Panc1 (cell line): ENCODE data around the gene PIP4P1. TPM values are rescaled to one million over a fixed set of nuclear protein-coding genes. Genes with fewer than 3 reads are reported as not detected.

Experiments
- ATAC-seq: fragments of 200-7000 bp; cut with Tn5 transposase; 2 replicates; pipeline ENCODE4 v1.9.1; 2020; ENCODE audit warnings: mild to moderate bottlenecking, moderate library complexity
- BruUV-seq: library from RNA; stranded (reverse); fragments of 400-500 nt; replicated peaks from 2 replicates; lab custom pipeline; 2021; lab: Mats Ljungman, UMichigan
- CTCF ChIA-PET: fragments of 300-600 bp; sonication (Branson Sonifier 250); formaldehyde crosslinking; loops from one replicate; lab custom pipeline; 2022; ENCODE audit warnings: antibody characterized with exemption; lab: Charles Lee
- POLR2A ChIA-PET: fragments of 300-600 bp; sonication (Branson Sonifier 250); formaldehyde crosslinking; loops from one replicate; lab custom pipeline; 2022; ENCODE audit warnings: antibody characterized with exemption; lab: Charles Lee
- DNase-seq: peaks from one replicate; pipeline ENCODE4 v3.0.0-alpha.2; 2010; ENCODE audit warnings: low read depth, low spot score
- H3K27ac ChIP-seq: 2 replicates; pipeline ENCODE4 v1.5.1; 2011; ENCODE audit warnings: mild to moderate bottlenecking, low read length, inconsistent platforms
- H3K27me3 ChIP-seq: fragments of 200-500 bp; sonication (Bioruptor generic); 2 replicates; pipeline ENCODE4 v1.6.0; 2014; ENCODE audit warnings: low read length, inconsistent platforms; ENCODE audit not compliant: control insufficient read depth, insufficient read depth
- H3K36me3 ChIP-seq: fragments of 200-500 bp; sonication (Bioruptor generic); 2 replicates; pipeline ENCODE4 v1.5.1; 2014; ENCODE audit warnings: inconsistent platforms, mild to moderate bottlenecking, low read length, moderate library complexity; ENCODE audit not compliant: control insufficient read depth, insufficient read depth
- H3K4me1 ChIP-seq: 2 replicates; pipeline ENCODE4 v1.5.1; 2011; ENCODE audit warnings: inconsistent platforms, mild to moderate bottlenecking, low read length, moderate library complexity; ENCODE audit not compliant: control insufficient read depth, insufficient read depth
- H3K4me3 ChIP-seq, 2 experiments: 2 replicates each; pipeline ENCODE4 v1.5.1; 2011 to 2012; ENCODE audit warnings: low read depth in 2 of 2, low read length in 2 of 2, mild to moderate bottlenecking in 2 of 2, inconsistent platforms in 1 of 2, moderate library complexity in 1 of 2
- H3K9me3 ChIP-seq: fragments of 200-500 bp; sonication (Bioruptor generic); 2 replicates; pipeline ENCODE4 v1.5.1; 2014; ENCODE audit warnings: low read depth, mild to moderate bottlenecking, inconsistent platforms, low read length, moderate library complexity; ENCODE audit not compliant: control insufficient read depth, insufficient read depth
- CTCF ChIP-seq: fragments of 450-650 bp; IDR thresholded peaks from 2 replicates; pipeline ENCODE4 v1.5.1; 2017; ENCODE audit warnings: mild to moderate bottlenecking
- POLR2AphosphoS5 ChIP-seq: IDR thresholded peaks from 2 replicates; pipeline ENCODE4 v1.6.1; 2012; ENCODE audit warnings: mild to moderate bottlenecking, low read depth, low read length, moderate library complexity
- SIN3A ChIP-seq: IDR thresholded peaks from 2 replicates; pipeline ENCODE4 v1.6.1; 2012; ENCODE audit warnings: low read depth, mild to moderate bottlenecking, low read length, moderate library complexity, borderline replicate concordance; ENCODE audit not compliant: insufficient read depth
- TCF7L2 ChIP-seq: IDR thresholded peaks from 2 replicates; pipeline ENCODE4 v1.6.1; 2011; ENCODE audit warnings: mild to moderate bottlenecking, low read depth, low read length, inconsistent platforms
- in situ Hi-C: cut with HindIII; loops from 2 replicates; pipeline ENCODE4 v1.10.0; 2016; ENCODE audit warnings: low sequenced_read_pairs, low pct_unique_long_range_greater_than_20kb
- intact Hi-C: fragments of 100-400 bp; cut with micrococcal nuclease; formaldehyde crosslinking; loops from one replicate; pipeline ENCODE4 v1.10.0; 2022; ENCODE audit not compliant: unreplicated experiment
- total RNA-seq: library from RNA; stranded (reverse); gene quantifications from one replicate; pipeline ENCODE4 v1.2.1, GENCODE V29; 2021; ENCODE audit not compliant: unreplicated experiment
- TF ChIP-seq, protein P1 (sequence below), 2 experiments: IDR thresholded peaks; 2 replicates each; pipeline ENCODE4 v1.6.1; 2011 to 2012; ENCODE audit warnings: low read depth in 2 of 2, control low read depth in 1 of 2, low read length in 1 of 2, mild to moderate bottlenecking in 1 of 2, moderate library complexity in 1 of 2; ENCODE audit not compliant: insufficient read depth in 1 of 2

Gene PIP4P1
- total RNA-seq, 1 experiment from 2014 or later, result 34.8 TPM

DNA sequence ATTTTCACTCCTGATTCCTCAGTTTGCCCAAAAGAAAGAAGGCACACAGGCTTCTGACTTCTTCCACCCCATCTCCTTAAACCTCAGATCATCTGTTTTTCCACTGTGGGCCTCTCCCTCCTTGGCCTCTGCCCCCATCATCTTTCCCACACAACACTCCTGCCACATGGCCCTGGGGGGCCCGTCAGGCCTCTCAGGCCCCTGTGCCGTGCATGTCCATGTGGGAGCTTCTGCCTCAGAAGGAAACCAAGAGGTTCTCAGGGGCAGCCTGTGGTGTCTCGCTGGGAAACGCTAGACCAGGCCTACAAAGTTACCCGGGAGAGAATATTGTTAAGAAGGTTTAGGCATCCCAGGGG lies 33.2 kb downstream of the PIP4P1 start:
- intact Hi-C loops (no loop called here), in situ Hi-C loops (no loop called here)
- Histone ChIP-seq H3K4me3 (no peak overlapping the region), H3K27ac (no peak overlapping the region), H3K27me3 (no peaks in the 10 kb centered on the region), H3K36me3 (no peaks in the 10 kb centered on the region), H3K9me3 (no peaks in the 10 kb centered on the region), H3K4me1 (no peaks in the 10 kb centered on the region)
- DNase-seq (no peak), ATAC-seq (no peak)
- CTCF ChIA-PET, result no interaction called here
- BruUV-seq, result no TSS peak
- TF ChIP-seq SIN3A, result no peak
- no peak for TF ChIP-seq POLR2AphosphoS5
- TF ChIP-seq, protein P1, sequence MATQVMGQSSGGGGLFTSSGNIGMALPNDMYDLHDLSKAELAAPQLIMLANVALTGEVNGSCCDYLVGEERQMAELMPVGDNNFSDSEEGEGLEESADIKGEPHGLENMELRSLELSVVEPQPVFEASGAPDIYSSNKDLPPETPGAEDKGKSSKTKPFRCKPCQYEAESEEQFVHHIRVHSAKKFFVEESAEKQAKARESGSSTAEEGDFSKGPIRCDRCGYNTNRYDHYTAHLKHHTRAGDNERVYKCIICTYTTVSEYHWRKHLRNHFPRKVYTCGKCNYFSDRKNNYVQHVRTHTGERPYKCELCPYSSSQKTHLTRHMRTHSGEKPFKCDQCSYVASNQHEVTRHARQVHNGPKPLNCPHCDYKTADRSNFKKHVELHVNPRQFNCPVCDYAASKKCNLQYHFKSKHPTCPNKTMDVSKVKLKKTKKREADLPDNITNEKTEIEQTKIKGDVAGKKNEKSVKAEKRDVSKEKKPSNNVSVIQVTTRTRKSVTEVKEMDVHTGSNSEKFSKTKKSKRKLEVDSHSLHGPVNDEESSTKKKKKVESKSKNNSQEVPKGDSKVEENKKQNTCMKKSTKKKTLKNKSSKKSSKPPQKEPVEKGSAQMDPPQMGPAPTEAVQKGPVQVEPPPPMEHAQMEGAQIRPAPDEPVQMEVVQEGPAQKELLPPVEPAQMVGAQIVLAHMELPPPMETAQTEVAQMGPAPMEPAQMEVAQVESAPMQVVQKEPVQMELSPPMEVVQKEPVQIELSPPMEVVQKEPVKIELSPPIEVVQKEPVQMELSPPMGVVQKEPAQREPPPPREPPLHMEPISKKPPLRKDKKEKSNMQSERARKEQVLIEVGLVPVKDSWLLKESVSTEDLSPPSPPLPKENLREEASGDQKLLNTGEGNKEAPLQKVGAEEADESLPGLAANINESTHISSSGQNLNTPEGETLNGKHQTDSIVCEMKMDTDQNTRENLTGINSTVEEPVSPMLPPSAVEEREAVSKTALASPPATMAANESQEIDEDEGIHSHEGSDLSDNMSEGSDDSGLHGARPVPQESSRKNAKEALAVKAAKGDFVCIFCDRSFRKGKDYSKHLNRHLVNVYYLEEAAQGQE (IDR thresholded peaks at IDR 0.05; ENCODE audit: insufficient read depth in 1 of 2, low read depth in 2 of 2, low read length in 1 of 2), result no peak
- no peak for TF ChIP-seq TCF7L2
- no peak for TF ChIP-seq CTCF
- POLR2A ChIA-PET, result no interaction called here

DNA sequence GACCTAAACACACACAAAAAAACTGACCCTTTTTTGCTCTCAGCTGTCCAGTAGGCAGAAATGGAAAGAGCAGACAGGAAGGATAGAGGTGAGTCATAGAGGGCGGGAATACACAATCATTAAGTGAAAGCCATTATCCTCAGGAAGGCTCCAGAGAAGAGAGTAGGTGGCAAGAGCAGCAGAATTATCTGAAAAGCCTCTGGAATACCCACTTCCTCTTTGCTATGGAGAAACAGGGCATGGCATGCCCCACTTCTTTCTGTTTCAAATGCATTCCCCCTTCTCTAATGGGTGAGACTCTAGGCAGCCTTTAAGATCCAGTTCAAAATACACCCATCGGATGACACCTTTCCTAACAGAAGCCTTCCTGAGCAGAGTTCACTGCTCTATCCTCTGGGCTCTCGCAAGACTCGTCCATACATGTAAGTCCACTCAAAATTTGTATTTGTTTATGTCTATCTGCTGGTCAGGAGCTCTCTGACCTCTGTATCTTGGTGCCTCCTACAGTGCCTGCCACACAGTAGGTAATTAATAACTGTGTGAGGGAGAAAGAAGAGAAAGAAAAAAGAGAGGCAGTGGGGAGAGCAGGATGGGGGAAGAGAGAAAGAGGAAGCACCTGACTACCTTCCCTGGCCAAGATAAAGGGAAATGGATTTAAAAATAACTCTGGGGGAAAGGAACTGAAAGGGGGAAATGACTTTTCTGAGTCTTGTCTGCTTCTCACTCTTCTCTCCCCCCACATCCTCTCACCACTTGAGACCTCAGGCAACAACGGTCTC lies 33.8 kb downstream of the PIP4P1 start:
- Histone ChIP-seq H3K4me1 (no peaks in the 10 kb centered on the region), H3K27ac (no peak overlapping the region), H3K9me3 (no peaks in the 10 kb centered on the region), H3K27me3 (no peaks in the 10 kb centered on the region), H3K36me3 (no peaks in the 10 kb centered on the region), H3K4me3 (no peak overlapping the region)
- no peak for TF ChIP-seq POLR2AphosphoS5
- no peak for TF ChIP-seq CTCF
- no peak for TF ChIP-seq SIN3A
- TF ChIP-seq TCF7L2, result no peak
- TF ChIP-seq, protein P1 (IDR thresholded peaks at IDR 0.05; ENCODE audit: insufficient read depth in 1 of 2, low read depth in 2 of 2, low read length in 1 of 2), result no peak
- no TSS peak for BruUV-seq
- DNase-seq (no peak), ATAC-seq (no peak)
- in situ Hi-C loops, result no loop called here
- POLR2A ChIA-PET, result no interaction called here
- CTCF ChIA-PET, result no interaction called here
- intact Hi-C loops, result no loop called here
